ENCODE data around the gene ANKRD12.

- TF ChIP-seq POLR2A (IDR thresholded peaks at IDR 0.05) (no peak), EP300 (IDR thresholded peaks at IDR 0.05) (no peak)
- TF ChIP-seq, protein P1, sequence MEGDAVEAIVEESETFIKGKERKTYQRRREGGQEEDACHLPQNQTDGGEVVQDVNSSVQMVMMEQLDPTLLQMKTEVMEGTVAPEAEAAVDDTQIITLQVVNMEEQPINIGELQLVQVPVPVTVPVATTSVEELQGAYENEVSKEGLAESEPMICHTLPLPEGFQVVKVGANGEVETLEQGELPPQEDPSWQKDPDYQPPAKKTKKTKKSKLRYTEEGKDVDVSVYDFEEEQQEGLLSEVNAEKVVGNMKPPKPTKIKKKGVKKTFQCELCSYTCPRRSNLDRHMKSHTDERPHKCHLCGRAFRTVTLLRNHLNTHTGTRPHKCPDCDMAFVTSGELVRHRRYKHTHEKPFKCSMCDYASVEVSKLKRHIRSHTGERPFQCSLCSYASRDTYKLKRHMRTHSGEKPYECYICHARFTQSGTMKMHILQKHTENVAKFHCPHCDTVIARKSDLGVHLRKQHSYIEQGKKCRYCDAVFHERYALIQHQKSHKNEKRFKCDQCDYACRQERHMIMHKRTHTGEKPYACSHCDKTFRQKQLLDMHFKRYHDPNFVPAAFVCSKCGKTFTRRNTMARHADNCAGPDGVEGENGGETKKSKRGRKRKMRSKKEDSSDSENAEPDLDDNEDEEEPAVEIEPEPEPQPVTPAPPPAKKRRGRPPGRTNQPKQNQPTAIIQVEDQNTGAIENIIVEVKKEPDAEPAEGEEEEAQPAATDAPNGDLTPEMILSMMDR (IDR thresholded peaks at IDR 0.05) = no peak
Observed at GRCh38 chr18:9146224-9146623, 9.6 kb downstream of the ANKRD12 start.
